Activated CD8-positive, alpha-beta memory T cell treated with anti-CD3 and anti-CD28 coated beads for 36 hours (primary cell): ENCODE data around the gene CARF. TPM values are rescaled to one million over a fixed set of nuclear protein-coding genes. Genes with fewer than 3 reads are reported as not detected.
"Not testable (repeated sequence)": the region's sequence is repeated elsewhere in the genome, so short reads cannot be mapped to it uniquely, and the experiment has no call there.

Experiments
- CTCF ChIA-PET: fragments of 350-600 bp; sonication (Branson Sonifier 250); formaldehyde crosslinking; loops from one replicate; lab custom pipeline; 2021; ENCODE audit warnings: antibody characterized with exemption; lab: Charles Lee
- POLR2A ChIA-PET: fragments of 350-600 bp; sonication (Branson Sonifier 250); formaldehyde crosslinking; loops from one replicate; lab custom pipeline; 2021; ENCODE audit warnings: antibody characterized with exemption; lab: Charles Lee
- total RNA-seq, 2 experiments: library from RNA; stranded (reverse); gene quantifications; one replicate each; pipeline ENCODE4 v1.2.3, GENCODE V29; 2021

CARF gene
- total RNA-seq, 2 experiments from 2014 or later = 3.8 to 3.9 TPM

DNA sequence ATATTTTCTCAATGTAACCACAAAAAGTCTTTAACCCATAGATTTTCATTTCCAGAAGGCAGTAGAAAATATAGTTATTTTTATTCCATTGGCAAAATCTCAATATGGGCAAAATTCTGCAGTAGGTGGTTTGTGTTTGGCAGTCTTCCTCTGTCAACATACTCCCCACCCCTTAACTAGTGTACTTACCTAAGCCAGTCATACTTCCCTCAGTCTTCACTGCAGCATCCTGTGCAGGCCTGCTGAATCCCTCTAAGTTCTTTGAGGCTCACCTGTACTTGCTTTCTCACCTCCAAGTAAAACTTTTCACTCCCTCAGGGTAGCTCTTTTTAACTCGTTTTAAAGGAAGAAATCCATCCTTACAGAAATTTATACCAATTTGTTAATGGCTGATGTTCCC, 6.8 kb downstream of the CARF start:
- ChIA-PET POLR2A (interaction anchor here (0.5 kb wide), 1 partner anchor 41 kb away, joined by 3 read pairs; no protein-coding TSS in a partner anchor), CTCF (interaction anchor here (0.6 kb wide), 1 partner anchor 590 kb away, joined by 3 read pairs; no protein-coding TSS in a partner anchor)

DNA sequence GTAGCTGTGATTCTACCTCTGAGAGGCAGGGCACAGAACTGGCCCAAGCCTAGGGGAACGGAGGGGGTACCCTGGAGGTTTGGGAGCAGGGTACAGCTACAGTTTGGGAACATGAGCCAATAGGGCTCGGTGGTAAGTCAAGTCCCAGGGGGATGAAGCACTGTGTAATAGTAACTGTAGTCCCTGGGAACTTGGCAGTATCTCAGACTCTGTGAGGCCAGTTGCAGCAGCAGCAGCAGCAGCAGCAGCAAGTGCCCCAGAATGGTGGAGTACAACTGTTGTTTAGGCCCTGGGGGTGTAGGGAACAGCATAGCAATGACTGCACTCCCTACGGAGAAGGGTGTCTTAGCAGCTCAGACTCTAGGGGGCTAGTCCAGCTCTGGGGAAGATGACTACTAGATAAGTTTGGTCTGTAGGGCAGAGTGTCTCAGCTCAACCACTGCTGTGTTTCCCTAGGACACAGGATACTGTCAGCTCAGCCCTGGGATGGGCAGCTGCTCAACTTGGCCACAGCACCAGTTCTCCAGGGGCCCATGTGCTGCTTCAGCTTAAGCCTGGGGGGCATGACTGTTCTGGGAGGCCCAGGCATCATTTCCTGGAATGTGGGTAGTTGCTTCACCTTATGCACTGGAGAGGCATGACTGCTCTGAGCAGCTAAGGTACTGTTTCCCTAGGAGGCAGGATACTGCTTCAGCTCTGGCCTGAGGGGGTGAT, 20.5 kb downstream of the CARF start:
- ChIA-PET CTCF (interaction anchor here (0.6 kb wide), 1 partner anchor 12 kb away, joined by 3 read pairs; no protein-coding TSS in a partner anchor), POLR2A (no interaction called here)

DNA sequence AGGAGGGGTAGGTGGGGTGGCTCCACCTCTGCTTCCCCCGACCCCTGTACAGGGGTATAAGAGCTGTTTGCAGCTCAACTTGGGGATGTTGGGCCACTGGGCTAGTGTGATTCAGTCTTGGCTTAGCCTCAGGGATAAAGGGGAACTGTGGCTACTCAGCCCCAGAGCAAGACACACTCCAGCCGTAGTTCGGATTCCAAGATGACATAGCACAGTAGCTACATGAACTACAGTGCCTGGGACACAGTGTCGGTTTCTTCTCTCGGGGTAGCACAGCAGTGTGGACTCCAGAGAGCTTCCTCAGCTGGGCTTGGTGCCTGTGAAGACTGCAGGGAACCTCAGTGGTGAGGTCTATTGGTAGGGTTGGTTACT, 21.1 kb downstream of the CARF start:
- CTCF ChIA-PET = interaction anchor here (0.6 kb wide), 1 partner anchor 13 kb away, joined by 3 read pairs; no protein-coding TSS in a partner anchor
- POLR2A ChIA-PET = no interaction called here

DNA sequence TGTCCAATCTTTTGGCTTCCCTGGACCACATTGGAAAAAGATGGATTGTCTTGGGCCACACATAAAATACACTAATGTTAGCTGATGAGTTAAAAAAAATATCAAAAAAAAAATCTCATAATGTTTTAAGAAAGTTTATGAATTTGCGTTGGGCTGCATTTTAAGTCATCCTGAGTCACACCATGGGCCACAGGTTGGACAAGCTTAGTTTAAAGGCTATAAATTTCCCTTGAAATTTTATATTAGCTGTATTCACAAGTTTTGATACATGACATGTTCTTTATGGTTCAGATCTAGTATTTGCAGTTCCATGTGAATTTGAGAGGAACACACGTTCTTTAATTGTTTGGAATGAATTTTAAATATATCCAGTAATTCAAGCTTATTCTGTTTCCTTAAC, 21.9 kb downstream of the CARF start:
- CTCF ChIA-PET = interaction anchor here (0.7 kb wide), 1 partner anchor 24 kb away, joined by 3 read pairs; no protein-coding TSS in a partner anchor
- POLR2A ChIA-PET = no interaction called here

DNA sequence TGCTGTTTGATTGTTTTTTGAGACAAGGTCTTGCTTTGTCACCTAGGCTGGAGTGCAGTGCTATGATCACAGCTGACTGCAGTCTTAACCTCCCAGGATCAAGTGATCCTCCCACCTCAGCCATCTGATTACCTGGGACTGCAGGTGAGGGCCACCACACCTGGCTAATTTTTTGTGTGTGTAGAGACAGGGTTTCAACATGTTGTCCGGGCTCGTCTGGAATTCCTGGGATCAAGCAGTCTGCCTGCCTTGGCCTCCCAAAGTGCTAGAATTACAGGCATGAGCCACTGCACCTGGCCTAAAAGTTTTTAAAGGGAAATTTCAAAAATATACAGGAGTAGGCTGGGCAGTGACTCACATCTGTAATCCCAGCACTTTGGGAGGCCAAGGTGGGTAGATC, 22.4 kb downstream of the CARF start:
- POLR2A ChIA-PET = no interaction called here
- CTCF ChIA-PET = no interaction called here

DNA sequence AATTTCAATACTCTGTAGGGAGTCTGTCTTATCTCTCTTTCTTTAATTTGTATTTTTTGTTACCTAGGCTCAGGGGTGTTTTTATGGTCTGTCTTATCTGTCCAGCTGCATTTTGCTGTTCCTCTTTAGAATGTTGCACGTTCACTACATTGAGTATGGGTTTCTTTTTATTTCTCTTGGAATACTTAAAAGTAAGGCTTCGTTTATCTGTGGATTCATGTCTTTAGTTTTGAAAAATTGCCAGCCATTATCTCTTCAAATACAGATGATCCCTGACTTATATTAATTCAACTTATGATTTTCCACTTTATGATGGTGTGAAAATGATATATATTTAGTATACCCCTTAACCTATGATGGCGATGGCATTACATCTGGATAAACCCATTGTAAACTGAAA, 26.9 kb downstream of the CARF start:
- ChIA-PET CTCF (no interaction called here), POLR2A (no interaction called here)

DNA sequence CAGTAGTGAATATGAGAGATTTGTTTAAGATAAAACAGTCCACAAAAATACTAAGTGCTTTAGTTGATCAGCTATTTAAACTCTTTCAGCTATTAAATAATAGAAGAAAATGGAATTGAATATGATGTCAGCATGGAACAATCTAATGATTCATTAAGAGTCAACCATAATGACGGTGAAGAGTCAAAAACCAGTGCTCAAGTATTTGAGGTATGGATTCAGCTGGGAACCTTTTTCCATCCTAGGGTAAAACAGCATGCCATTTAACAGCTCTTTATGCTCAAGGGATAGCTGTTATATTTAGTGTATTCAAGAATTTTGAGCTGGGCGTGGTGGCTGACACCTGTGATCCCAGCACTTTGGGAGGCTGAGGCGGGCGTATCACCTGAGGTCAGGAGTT, 29.7 kb downstream of the CARF start:
- ChIA-PET POLR2A (no interaction called here), CTCF (no interaction called here)

DNA sequence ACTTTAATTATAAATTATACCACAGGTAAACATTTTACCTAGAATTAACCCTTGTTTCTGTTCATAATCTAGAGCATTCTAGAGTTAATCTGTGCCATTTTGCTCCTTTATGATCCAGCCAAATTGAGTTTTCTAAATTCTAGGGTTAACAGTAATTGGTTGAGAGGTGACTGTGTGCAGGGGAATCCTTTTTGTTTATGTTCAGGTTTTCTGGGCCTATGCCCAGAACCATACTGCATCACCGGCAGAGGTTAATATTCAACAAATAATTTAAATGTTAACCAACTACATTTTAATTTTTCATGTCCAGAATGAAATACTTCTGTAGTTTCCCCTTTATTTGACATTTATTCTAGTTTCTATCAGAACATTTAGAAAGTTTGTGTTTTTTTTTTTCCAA, 32.3 kb downstream of the CARF start:
- POLR2A ChIA-PET = no interaction called here
- CTCF ChIA-PET = no interaction called here

DNA sequence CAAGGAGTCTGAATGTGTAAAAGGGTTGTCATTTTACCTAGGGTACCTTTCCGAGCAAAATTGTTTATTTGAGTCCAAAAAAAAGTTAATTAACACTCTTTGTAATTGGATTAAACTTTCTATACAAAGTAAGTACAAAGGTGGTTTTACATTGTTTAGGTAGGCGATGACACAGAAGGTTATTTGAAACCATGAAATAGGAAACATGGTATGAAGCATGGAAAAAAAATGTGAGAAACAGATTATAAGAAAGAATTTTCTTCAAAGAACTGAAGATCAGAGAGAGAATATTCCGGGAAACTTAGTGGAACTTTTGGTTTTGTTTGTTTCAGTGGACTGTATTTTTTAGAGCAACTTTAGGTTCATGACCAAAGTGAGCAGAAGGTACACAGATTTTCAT, 32.7 kb downstream of the CARF start:
- POLR2A ChIA-PET = no interaction called here
- CTCF ChIA-PET = no interaction called here

DNA sequence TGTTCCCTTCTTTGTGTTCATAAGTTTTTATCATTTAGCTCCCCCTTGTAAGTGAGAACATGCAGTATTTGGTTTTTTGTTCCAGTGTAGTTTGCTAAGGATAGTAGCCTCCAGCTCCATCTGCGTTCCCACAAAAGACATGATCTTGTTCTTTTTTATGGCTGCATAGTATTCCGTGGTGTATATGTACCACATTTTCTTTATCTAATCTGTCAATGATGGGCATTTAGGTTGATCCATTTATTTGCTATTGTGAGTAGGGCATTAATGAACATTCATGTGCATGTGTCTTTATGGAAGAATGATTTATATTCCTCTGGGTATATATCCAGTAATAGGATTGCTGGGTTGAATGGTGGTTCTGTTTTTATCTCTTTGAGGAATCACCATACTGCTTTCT, 33.4 kb downstream of the CARF start:
- ChIA-PET POLR2A (no interaction called here), CTCF (no interaction called here)

DNA sequence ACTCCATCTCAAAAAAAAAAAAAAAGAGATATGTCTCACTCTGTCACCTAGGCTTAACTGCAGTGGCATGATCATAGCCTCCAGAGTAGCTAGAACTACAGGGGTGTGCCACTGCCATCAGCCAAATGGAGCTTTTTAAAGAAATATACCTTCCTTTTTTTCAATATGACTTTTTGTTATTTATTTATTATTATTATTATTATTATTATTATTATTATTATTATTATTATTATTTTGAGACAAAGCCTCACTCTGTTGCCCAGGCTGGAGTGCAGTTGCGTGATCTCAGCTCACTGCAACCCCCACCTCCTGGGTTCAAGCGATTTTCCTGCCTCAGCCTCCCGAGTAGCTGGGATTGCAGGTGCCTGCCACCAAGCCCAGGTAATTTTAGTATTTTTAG, 37.3 kb downstream of the CARF start:
- CTCF ChIA-PET, POLR2A ChIA-PET: not testable (repeated sequence)

DNA sequence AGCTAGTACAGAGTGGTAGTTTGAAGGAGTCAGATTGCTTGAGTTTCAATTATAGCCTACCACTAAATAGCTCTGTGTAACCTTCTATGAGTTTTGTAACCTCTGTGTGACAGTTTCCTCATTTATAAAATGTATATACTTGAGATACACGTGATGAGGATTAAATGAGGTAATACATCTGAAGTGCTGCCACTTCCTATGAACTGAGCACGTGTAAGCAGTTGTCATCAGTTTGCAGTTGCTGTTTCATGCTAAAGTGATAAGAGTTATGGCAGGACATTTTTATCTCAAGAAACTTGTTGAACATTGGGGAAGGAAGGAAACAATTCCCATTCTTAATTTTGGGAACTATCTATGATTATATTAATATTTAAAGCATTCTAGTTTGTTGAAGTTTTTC, 38.5 kb downstream of the CARF start:
- POLR2A ChIA-PET = no interaction called here
- CTCF ChIA-PET = no interaction called here

DNA sequence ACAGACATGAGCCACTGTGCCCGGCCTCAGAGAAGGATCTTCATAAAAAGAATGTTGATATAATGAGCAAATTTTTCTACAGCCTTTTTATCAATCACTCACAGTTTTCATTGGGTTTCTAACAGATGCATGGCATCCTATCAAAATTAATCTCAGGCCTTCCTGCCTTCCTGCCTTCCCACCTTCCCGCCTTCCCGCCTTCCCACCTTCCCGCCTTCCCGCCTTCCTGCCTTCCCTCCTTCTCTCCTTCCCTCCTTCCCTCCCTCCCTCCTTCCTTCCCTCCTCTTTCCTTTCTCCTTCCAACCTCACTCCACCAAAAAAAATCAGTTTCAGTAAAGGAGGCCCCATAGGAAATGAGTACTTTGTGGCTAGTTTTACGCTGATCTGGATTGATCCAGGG, 48.4 kb downstream of the CARF start:
- POLR2A ChIA-PET = no interaction called here
- CTCF ChIA-PET = no interaction called here

DNA sequence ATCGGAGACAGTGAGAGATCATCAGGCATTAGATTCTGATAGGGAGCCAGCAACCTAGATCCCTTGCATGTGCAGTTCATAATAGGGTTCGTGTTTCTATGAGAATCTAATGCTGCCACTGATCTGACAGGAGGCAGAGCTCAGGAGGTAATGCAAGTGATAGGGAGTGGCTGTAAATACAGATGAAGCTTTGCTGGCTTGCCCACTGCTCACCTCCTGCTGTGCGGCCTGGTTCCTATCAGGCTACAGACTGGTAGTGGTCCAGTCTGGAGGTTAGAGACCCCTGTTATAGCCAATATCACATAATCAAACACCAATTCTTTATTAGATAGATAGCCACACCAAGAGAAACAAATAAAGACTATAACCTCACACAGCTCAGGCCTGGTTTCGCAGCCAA, 51.6 kb downstream of the CARF start:
- ChIA-PET POLR2A (no interaction called here), CTCF (no interaction called here)

DNA sequence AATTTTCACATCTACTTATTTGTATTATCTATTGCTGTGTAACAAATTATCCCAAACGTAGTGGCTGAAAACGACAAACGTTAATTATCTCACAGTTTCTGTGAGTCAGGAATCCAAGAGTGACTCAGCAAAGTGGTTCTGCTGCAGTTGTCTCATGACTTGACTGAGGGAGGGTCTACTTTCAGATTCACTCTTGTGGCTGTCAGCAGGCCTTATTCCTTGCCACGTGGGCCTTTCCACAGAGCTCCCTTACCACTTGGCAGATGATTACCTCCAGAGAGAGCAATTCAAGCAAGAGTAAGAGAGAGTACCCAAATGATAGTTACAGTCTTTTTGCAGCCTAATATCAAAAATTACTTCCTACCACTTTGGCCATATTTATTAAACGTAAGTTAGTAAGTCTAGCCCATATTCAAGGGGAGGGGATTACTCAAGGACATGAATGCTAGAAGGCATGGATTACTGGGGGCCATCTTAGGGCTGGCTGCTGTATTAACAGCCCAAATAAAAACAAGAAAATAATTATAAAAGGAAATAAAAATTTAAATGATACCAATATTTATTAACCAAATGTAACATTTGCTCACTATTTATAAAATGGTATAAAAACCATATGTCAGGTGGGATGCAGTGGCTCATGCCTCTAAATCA, 53.9 kb downstream of the CARF start:
- ChIA-PET POLR2A (no interaction called here), CTCF (no interaction called here)

DNA sequence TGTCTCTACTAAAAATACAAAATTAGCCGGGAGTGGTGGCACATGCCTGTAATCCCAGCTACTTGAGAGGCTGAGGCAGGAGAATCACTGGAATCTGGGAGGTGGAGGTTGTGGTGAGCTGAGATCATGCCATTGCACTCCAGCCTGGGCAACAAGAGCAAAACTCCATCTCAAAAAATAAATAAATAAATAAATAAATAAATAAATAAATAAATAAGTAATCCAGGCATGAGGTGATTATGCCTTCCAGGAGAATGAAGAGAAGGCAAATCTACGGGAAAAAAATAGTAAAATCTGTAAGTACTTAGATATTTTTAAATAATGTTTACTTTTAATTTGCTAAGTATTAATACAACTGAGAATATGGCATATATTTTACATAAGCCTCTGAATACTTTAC, 57.3 kb downstream of the CARF start:
- CTCF ChIA-PET = not testable (repeated sequence)
- POLR2A ChIA-PET = interaction anchor here (0.8 kb wide), 1 partner anchor 12 kb away, joined by 4 read pairs; no protein-coding TSS in a partner anchor

DNA sequence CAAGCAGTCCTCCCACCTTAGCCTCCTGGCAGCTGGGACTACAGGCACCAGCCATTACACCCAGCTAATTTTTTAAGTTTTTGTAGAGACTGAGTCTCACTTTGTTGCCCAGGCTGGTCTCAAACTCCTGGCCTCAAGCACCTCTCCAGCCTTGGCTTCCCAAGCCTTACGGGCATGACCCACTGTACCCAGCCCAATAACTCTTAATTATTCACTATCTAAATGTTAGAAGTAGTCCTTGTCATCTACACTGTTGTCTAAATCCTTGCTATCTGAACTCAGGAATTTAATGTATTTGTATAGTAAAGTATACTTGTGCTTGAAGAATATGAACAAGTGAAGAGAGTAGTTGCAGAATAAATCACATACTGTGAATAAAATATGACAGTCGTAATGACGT, 64.7 kb downstream of the CARF start:
- ChIA-PET POLR2A (no interaction called here), CTCF (no interaction called here)

DNA sequence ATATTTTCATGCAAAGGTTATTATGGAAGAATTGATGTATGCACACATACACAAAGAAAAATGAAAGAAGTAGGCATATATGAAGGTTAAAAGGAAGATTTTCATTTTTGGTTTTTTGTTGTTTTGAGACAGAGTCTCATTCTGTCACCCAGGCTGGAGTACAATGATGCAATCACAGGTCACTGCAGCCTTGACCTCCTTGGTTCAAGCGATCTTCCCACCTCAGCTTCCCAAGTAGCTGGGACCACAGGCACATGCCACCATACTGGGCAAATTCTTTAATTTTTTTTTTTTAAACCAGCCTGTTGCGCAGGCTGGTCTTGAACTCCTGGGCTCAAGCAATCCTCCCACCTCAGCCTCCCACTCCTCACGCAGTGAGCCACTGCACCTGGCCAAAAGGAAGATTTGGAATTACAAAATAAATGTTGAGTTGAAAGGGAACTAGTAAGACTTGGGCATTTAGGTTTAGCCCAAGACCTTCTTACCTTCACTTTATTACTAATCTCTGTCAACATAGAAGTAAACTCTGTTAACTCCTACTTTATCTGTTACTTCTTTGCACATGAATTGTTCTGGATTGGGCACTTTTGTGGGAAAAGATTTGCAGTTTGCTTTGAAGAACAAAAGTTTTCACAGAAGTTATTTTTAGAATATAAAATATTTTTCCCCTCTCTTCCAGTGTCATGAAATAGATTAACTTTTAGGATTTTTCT, 70.9 kb downstream of the CARF start:
- POLR2A ChIA-PET = no interaction called here
- CTCF ChIA-PET = no interaction called here

DNA sequence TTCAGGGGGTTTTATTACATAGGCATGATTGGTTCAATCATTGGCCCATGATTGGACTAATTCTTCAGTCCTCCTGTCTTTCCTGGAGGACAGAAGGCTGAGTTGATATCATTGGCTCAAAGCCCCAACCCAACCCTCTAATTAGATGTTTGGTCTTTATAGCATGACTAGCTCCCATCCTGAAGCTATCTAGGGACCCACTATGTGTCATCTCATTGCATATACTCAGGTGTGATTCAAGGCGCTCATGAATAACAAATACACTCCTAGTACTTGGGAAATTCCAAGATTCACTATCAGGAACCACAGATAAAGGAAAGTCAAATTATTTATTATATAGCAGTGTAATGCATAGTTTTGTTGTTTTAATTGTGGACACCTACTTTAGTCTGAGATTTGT, 77.7 kb downstream of the CARF start:
- CTCF ChIA-PET = no interaction called here
- POLR2A ChIA-PET = no interaction called here

DNA sequence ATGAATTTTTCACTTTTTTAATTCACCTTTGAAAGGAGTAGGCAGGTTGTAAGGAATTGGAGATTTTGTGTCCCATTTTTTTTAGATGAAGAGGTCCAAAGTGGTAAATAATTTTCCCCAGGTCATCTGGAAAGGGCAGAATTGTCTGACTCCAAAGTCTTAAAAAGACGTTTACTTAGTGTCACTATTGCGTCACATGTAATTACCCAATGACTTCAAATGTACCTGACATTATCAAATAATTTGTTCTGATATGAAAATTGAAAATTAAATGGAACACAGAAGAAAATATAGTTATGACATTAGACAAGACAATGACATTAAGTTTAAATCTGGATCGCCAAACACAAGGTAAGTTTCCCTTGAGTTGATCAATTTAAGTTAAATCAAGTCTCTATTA, 78.4 kb downstream of the CARF start:
- ChIA-PET POLR2A (no interaction called here), CTCF (interaction anchor here (0.6 kb wide), 1 partner anchor 57 kb away, joined by 3 read pairs; no protein-coding TSS in a partner anchor)
